Parathyroid adenoma (tissue), 2 donors: Measurements from ENCODE around the gene AGFG1.

Experiments used
- H2AFZ ChIP-seq: fragments of 300-600 bp; sonication (generic); one replicate; pipeline ENCODE4 v1.7.0; 2017; ENCODE audit warnings: antibody characterized with exemption, mild to moderate bottlenecking
- H3K27ac ChIP-seq: fragments of 300-600 bp; sonication (generic); one replicate; pipeline ENCODE4 v1.7.0; 2017
- H3K27me3 ChIP-seq: fragments of 300-600 bp; sonication (generic); one replicate; pipeline ENCODE4 v1.7.0; 2017; ENCODE audit warnings: low read length; ENCODE audit not compliant: control insufficient read depth, insufficient read depth
- H3K36me3 ChIP-seq: fragments of 300-600 bp; sonication (generic); one replicate; pipeline ENCODE4 v1.7.0; 2017; ENCODE audit warnings: low read length; ENCODE audit not compliant: control insufficient read depth, insufficient read depth
- H3K4me1 ChIP-seq: fragments of 300-600 bp; sonication (generic); one replicate; pipeline ENCODE4 v1.7.0; 2017; ENCODE audit warnings: control low read depth
- H3K4me2 ChIP-seq: fragments of 300-600 bp; sonication (generic); one replicate; pipeline ENCODE4 v1.7.0; 2017; ENCODE audit warnings: low read length
- H3K4me3 ChIP-seq: fragments of 300-600 bp; sonication (generic); one replicate; pipeline ENCODE4 v1.7.0; 2017; ENCODE audit warnings: low read depth, low read length
- H3K79me2 ChIP-seq: fragments of 300-600 bp; sonication (generic); one replicate; pipeline ENCODE4 v1.7.0; 2017; ENCODE audit warnings: control low read depth
- H3K9ac ChIP-seq: fragments of 300-600 bp; sonication (generic); one replicate; pipeline ENCODE4 v1.7.0; 2017; ENCODE audit warnings: mild to moderate bottlenecking
- H3K9me3 ChIP-seq: fragments of 300-600 bp; sonication (generic); one replicate; pipeline ENCODE4 v1.7.0; 2017; ENCODE audit warnings: low read length; ENCODE audit not compliant: control insufficient read depth
- TF ChIP-seq, protein P1 (sequence below): fragments of 300-600 bp; sonication (generic); IDR thresholded peaks from one replicate; pipeline ENCODE4 v1.7.0; 2017; ENCODE audit warnings: antibody characterized with exemption, mild to moderate bottlenecking
- donor health status: primary hyperparathyroidism.

The AGFG1 gene

GRCh38 chr2:227436436-227437174 lies 35.4 kb upstream of the AGFG1 start:
- no peaks in the 10 kb centered on the region for H3K27me3 ChIP-seq
- H3K36me3 ChIP-seq = no peaks in the 10 kb centered on the region
- TF ChIP-seq, protein P1, sequence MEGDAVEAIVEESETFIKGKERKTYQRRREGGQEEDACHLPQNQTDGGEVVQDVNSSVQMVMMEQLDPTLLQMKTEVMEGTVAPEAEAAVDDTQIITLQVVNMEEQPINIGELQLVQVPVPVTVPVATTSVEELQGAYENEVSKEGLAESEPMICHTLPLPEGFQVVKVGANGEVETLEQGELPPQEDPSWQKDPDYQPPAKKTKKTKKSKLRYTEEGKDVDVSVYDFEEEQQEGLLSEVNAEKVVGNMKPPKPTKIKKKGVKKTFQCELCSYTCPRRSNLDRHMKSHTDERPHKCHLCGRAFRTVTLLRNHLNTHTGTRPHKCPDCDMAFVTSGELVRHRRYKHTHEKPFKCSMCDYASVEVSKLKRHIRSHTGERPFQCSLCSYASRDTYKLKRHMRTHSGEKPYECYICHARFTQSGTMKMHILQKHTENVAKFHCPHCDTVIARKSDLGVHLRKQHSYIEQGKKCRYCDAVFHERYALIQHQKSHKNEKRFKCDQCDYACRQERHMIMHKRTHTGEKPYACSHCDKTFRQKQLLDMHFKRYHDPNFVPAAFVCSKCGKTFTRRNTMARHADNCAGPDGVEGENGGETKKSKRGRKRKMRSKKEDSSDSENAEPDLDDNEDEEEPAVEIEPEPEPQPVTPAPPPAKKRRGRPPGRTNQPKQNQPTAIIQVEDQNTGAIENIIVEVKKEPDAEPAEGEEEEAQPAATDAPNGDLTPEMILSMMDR = no peak
- no peak overlapping the region for H3K27ac ChIP-seq
- no peak overlapping the region for H3K4me3 ChIP-seq
- no peak overlapping the region for H2AFZ ChIP-seq
- no peak overlapping the region for H3K9ac ChIP-seq
- no peaks in the 10 kb centered on the region for H3K9me3 ChIP-seq
- no peak overlapping the region for H3K4me2 ChIP-seq
- no peaks in the 10 kb centered on the region for H3K79me2 ChIP-seq
- no peaks in the 10 kb centered on the region for H3K4me1 ChIP-seq

DNA sequence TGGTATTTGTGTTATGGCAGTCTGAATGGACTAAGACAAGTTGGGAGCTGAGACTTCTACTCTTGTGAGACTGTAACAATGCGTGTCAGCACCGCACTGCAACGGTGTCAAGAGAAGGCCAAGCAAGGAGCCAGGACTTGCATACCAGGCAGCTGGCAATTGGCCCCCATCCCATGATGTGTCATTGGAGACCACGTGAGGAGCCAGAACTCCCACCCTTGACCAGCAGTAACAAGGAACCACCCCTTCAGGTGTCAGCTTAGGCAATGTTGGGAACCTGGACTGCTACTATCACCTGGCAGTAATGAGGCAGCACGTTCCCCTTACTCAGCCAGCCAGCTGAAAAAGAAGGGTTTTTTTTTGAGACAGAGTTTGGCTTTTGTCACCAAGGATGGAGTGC lies 32.7 kb upstream of the AGFG1 start:
- no peak overlapping the region for H2AFZ ChIP-seq
- H3K79me2 ChIP-seq = no peaks in the 10 kb centered on the region
- TF ChIP-seq, protein P1 = no peak
- H3K36me3 ChIP-seq = no peaks in the 10 kb centered on the region
- H3K4me3 ChIP-seq = no peak overlapping the region
- no peak overlapping the region for H3K27ac ChIP-seq
- no peak overlapping the region for H3K9ac ChIP-seq
- no peaks in the 10 kb centered on the region for H3K9me3 ChIP-seq
- no peak overlapping the region for H3K4me2 ChIP-seq
- H3K4me1 ChIP-seq = no peaks in the 10 kb centered on the region
- H3K27me3 ChIP-seq = no peaks in the 10 kb centered on the region

DNA sequence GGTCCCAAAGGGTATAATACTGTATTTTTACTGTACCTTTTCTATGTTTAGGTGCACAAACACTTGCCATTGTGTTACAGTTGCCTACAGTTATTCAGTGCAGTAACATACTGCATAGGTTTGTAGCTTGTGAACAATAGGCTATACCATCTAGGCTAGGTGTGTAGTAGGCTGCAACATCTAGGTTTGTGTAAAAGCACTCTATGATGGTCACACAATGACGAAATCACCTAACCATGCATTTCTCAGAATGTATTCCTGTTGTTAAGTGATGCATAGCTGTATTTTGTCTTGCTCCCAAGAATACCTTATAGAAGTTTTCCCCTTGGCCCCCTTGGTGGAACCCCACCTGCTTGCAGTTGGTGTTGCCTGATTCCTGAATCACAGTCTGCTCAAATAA lies 29.3 kb upstream of the AGFG1 start:
- H3K79me2 ChIP-seq = no peaks in the 10 kb centered on the region
- H2AFZ ChIP-seq = no peak overlapping the region
- H3K27ac ChIP-seq = no peak overlapping the region
- H3K4me1 ChIP-seq = no peaks in the 10 kb centered on the region
- TF ChIP-seq, protein P1 = no peak
- H3K9ac ChIP-seq = no peak overlapping the region
- H3K27me3 ChIP-seq = no peaks in the 10 kb centered on the region
- H3K4me3 ChIP-seq = no peak overlapping the region
- no peak overlapping the region for H3K4me2 ChIP-seq
- H3K36me3 ChIP-seq = no peaks in the 10 kb centered on the region
- H3K9me3 ChIP-seq = no peaks in the 10 kb centered on the region

GRCh38 chr2:227443889-227444568 lies 27.9 kb upstream of the AGFG1 start:
- H3K9me3 ChIP-seq = no peaks in the 10 kb centered on the region
- H3K4me1 ChIP-seq = no peaks in the 10 kb centered on the region
- H3K79me2 ChIP-seq = no peaks in the 10 kb centered on the region
- H3K4me3 ChIP-seq = no peak overlapping the region
- H2AFZ ChIP-seq = no peak overlapping the region
- H3K4me2 ChIP-seq = no peak overlapping the region
- no peak overlapping the region for H3K27ac ChIP-seq
- H3K27me3 ChIP-seq = no peaks in the 10 kb centered on the region
- H3K9ac ChIP-seq = no peak overlapping the region
- H3K36me3 ChIP-seq = no peaks in the 10 kb centered on the region
- TF ChIP-seq, protein P1 = no peak
